HG02840 (cell line): ENCODE data around the gene DDX39A.
"Not testable (repeated sequence)": the region's sequence is repeated elsewhere in the genome, so short reads cannot be mapped to it uniquely, and the experiment has no call there.

Source experiments
- ATAC-seq: cut with Tn5 transposase; IDR thresholded peaks from one replicate; pipeline ENCODE4 v1.9.1; 2021; ENCODE audit warnings: mild to moderate bottlenecking, moderate library complexity, moderate number of reproducible peaks; ENCODE audit not compliant: unreplicated experiment, low FRiP score

The DDX39A gene

GRCh38 chr19:14410091-14411051 is 8.8 kb downstream of the DDX39A start:
- no peak for ATAC-seq

DNA sequence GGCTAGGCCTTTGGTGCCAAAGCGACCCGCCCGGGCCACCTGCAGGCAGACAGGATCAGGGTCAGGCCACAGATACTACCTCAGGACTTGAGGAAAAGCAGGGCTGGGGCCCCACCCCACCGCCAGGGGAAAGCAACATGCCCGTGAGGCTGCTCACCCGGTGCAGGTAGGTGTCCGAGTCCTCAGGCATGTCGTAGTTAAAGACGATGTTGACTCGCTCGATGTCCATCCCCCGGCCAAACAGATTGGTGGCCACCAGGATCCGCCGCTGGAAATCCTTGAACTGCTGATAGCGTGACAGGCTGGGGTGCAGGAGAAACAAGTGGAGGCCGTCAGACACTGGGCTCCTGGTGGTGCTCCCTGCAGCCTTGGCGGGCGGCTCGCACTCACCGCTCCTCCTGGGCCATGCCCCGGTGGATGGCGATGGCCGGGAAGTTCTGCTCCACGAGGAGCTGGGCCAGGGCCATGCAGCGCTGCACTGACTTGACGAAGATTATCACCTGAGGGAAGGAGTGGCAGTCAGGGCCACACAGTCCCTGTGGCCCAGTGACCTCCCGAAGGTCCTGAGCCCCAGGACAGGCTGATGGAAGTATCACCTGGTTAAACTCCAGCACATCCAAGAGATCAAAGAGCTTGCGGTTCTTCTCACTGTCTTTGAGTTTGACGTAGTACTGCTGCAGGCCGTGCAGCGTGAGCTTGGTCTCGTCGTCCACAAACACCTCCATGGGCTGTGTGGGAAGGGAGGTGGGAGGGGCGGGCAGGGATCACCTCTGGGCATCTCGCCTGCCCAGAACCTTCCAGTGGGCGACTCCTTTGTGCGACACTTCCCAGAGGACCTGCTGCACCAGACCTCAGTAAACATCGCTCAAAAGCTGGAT is 9.8 kb downstream of the DDX39A start:
- ATAC-seq = no peak

GRCh38 chr19:14408491-14409145 is 10.5 kb downstream of the DDX39A start:
- ATAC-seq = no peak

DNA sequence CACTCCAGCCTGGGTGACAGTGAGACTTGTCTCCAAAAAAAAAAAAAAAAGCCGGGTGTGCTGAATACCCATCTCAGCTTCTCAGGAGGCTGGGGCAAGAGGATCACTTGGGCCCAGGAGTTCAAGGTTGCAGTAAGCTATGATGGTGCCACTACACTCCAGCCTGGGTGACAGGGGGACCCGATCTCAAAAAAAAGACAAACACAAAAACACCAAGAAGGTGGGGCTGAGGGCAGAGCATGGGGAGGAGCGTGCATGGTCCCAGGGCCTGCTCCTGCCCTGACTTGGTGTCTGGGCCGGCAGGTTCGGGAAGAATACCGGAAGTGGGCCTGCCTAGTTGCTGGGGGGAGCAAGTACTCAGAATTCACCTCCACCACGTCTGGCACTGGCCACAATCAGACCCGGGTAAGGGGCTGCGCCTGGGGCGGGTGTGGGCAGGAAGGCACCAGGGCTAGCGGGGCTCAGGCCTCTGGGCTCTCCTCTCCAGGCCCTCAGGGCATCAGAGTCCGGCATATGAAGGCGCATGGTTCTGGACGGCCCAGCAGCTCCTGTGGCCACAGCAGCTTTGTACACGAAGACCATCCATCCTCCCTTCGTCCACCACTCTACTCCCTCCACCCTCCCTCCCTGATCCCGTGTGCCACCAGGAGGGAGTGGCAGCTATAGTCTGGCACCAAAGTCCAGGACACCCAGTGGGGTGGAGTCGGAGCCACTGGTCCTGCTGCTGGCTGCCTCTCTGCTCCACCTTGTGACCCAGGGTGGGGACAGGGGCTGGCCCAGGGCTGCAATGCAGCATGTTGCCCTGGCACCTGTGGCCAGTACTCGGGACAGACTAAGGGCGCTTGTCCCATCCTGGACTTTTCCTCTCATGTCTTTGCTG is 11.3 kb downstream of the DDX39A start:
- no peak for ATAC-seq

DNA sequence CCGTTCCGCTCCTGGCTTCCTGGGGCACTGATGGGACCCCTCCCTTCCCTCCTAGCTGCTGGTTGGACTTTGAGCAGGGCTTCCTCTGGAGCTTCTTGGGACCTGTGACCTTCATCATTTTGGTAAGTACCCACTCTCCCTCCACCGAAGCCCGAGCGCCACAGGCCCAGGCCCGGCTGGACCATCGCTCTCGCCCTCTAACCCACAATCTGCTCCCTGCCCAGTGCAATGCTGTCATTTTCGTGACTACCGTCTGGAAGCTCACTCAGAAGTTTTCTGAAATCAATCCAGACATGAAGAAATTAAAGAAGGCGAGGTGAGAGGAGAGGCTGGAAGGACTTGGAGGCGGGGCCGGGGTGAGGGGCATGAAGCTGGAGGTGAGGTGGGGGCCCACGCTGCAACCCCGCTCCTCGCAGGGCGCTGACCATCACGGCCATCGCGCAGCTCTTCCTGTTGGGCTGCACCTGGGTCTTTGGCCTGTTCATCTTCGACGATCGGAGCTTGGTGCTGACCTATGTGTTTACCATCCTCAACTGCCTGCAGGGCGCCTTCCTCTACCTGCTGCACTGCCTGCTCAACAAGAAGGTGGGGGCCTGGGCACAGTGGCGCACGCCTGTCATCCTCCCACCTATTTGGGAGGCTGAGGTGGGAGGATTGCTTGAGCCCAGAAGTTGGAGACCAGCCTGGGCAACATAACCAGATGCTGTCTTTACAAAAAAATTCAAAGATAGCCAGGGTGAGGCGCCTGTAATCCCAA is 12.3 kb downstream of the DDX39A start:
- ATAC-seq = no peak

DNA sequence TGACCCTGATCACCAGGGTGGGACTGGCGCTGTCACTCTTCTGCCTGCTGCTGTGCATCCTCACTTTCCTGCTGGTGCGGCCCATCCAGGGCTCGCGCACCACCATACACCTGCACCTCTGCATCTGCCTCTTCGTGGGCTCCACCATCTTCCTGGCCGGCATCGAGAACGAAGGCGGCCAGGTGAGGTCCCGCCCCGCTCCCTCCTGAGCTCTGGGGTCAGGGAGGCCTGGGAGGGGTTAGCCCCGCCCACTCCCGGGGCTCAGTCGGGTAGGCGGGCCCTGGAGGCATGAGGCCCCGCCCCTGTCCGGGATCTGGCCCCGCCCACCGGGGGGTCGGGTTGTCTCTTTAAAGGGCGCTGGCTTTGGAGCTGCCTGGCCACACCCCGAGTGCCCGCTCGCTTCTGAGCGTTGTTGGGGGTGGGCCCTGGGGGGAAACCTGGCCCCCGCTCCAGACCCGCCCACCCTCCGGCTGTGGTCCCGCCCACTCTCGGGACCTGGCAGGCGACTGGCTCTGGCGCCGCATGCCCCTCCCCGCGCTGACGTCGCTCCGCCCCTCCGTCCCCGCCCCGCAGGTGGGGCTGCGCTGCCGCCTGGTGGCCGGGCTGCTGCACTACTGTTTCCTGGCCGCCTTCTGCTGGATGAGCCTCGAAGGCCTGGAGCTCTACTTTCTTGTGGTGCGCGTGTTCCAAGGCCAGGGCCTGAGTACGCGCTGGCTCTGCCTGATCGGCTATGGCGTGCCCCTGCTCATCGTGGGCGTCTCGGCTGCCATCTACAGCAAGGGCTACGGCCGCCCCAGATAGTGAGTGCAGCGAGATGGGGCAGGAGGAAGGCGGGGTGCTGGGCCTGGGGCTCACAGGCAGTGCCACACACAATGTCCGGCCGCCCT is 13.1 kb downstream of the DDX39A start:
- peak; percentile 57 for ATAC-seq

DNA sequence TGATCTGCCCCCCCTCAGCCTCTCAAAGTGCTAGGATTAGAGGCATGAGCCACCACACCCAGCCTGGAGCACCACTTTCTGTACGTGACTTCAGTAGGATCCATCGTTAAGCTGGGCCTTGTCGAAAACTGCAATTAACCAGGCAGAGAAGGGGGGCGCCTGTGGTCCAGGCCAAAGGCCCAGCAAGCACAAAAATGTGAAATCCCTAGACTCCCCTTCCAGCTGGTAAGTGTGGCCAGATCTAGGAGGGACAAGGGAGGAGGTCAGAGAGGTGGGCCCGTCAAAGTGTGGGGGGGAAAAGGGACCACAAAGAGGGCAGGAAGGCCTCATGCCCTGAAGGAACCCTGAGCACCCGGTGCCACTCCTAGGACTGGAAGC is 13.8 kb downstream of the DDX39A start:
- ATAC-seq = no peak

DNA sequence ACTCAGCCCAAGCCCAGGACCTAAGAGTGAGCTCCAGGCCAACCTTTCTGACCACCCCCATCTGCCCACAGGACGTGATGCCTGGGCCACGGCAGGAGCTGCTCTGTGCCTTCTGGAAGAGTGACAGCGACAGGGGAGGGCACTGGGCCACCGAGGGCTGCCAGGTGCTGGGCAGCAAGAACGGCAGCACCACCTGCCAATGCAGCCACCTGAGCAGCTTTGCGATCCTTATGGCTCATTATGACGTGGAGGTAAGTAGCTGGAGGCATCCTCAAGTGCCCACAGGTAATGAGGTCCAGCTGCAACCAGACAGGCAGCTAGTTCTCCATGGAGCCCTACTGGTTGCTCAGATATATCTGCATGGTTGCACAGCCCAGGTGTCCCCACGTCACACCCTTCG is 14.8 kb downstream of the DDX39A start:
- no peak for ATAC-seq

- not testable (repeated sequence) for ATAC-seq
Measured at GRCh38 chr19:14403145-14403930, 15.8 kb downstream of the DDX39A start.

DNA sequence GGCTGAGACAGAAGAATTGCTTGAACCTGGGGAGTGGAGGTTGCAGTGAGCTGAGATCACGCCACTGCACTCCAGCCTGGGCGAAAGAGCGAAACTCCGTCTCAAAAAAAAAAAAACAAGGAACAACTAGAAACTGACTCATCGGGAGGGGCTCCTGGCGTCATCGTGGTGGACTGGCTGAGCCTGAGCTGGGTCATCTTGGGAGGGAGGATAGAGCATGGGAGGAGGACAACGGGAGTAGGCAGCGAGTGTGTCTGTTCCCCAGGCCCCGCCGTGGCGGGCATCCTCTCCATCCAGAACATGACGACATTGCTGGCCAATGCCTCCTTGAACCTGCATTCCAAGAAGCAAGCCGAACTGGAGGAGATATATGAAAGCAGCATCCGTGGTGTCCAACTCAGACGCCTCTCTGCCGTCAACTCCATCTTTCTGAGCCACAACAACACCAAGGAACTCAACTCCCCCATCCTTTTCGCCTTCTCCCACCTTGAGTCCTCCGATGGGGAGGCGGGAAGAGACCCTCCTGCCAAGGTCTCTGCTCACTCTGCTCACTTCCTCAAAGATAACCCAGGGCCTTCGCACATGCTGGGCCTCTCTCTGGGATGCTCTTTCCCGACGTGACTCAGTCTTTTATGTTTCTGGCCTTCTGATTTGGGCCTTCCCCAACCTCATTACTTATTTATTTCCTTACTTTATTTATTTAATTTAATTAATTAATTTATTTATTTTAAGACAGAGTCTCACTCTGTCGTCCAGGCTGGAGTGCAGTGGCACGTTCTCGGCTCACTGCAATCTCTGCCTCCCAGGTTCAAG is 16.6 kb downstream of the DDX39A start:
- no peak for ATAC-seq

GRCh38 chr19:14401468-14402195 is 17.5 kb downstream of the DDX39A start:
- no peak for ATAC-seq

GRCh38 chr19:14400951-14401431 is 18.1 kb downstream of the DDX39A start:
- no peak for ATAC-seq

DNA sequence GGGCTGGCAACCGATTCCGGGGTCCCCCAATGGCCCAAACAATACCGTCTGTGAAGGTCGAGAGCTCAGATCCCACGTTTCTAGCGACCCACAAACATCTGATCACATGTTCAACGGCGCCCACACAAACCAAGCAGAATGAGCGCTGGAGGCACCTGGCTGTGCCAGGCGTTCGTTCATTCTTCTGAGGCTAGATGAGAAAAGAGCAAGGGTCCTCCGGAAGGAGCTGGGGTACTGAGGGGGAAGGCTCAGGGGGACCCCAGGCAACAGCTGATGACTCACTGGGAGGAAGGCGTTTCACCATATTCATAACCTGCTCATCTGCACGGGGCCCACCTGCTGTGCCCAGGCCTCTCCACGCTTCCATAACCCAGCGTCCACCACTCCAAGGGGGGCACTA is 22.0 kb downstream of the DDX39A start:
- not testable (repeated sequence) for ATAC-seq

DNA sequence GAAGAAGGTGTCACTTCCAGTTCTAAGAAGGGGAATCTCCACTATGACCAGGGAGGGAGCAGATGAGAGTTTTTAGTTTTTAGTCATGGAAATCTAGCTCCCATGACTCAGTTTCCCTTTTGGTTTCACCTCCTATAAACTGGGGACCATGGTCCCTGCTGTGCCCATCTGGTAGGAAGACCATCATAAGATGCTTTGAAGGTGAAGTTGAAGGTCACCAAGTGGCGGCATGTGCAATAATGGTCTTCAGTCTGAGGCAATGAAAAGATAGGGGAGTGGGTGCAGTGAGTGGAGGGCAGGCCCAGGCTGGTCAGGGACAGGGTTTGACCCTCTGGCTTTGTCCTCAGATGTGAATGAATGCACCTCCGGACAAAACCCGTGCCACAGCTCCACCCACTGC is 22.4 kb downstream of the DDX39A start:
- ATAC-seq = not testable (repeated sequence)

DNA sequence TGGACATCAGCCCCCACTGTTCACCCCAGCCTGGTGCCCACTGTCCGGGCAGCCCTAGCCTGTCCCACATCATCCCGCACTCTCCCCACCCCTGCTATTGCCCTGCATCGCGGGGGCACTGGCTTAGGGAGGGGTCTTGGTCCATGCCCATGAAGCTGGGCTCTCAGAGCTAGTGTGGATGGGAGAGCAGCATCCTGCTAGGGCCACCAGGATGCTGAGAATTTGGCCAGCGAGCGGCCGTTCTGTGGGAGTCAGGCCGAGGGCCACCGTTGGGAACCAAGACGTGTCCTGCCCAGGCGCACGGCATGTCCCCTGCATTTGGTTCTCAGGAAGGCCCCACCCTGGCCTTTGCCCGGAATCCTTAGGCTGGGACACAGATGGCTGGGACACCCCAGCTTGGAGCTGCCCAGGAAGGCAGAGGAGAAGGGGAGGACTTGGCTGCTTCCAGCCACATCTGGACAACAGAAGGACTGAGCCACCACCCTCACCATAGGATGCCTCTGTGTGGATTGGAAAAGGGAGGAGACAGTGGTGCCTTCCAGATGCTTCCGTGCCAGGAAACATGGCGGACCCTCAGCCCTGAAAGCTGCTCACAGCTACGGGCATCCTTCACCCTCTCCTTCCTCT is 23.3 kb downstream of the DDX39A start:
- ATAC-seq = no peak
